HG03521 (cell line): ENCODE data around the gene SYNPO2.
"Not testable (repeated sequence)": the region's sequence is repeated elsewhere in the genome, so short reads cannot be mapped to it uniquely, and the experiment has no call there.

ENCODE experiments used
- ATAC-seq: cut with Tn5 transposase; IDR thresholded peaks from one replicate; pipeline ENCODE4 v1.9.1; 2021; ENCODE audit warnings: mild to moderate bottlenecking, moderate library complexity; ENCODE audit not compliant: unreplicated experiment

SYNPO2 gene

GRCh38 chr4:118995693-118996391 is 107.2 kb downstream of the SYNPO2 start:
- no peak for ATAC-seq

- ATAC-seq: no peak
These were observed 108.9 kb downstream of the SYNPO2 start for GRCh38 chr4:118997601-118998000.

GRCh38 chr4:118999919-119000318 is 111.3 kb downstream of the SYNPO2 start:
- no peak for ATAC-seq

- ATAC-seq: no peak
These were observed 111.7 kb downstream of the SYNPO2 start for GRCh38 chr4:119000400-119000799.

- ATAC-seq: no peak
These were observed 113.8 kb downstream of the SYNPO2 start for GRCh38 chr4:119002476-119002875.

GRCh38 chr4:119003001-119003400 is 114.3 kb downstream of the SYNPO2 start:
- ATAC-seq: not testable (repeated sequence)

GRCh38 chr4:119005928-119006460 is 117.3 kb downstream of the SYNPO2 start:
- ATAC-seq: no peak

GRCh38 chr4:119008761-119009160 is 120.1 kb downstream of the SYNPO2 start:
- no peak for ATAC-seq

GRCh38 chr4:119010221-119010620 is 121.6 kb downstream of the SYNPO2 start:
- not testable (repeated sequence) for ATAC-seq

- ATAC-seq: no peak
These were observed 122.4 kb downstream of the SYNPO2 start for GRCh38 chr4:119010909-119011606.

GRCh38 chr4:119011607-119011988 is 122.9 kb downstream of the SYNPO2 start:
- ATAC-seq: no peak

GRCh38 chr4:119014658-119015057 is 126.0 kb downstream of the SYNPO2 start:
- ATAC-seq: no peak

- no peak for ATAC-seq
These were observed 128.0 kb downstream of the SYNPO2 start for GRCh38 chr4:119016636-119017035.

- no peak for ATAC-seq
These were observed 129.0 kb downstream of the SYNPO2 start for GRCh38 chr4:119017636-119018035.

- no peak for ATAC-seq
These were observed 131.5 kb downstream of the SYNPO2 start for GRCh38 chr4:119020158-119020557.

GRCh38 chr4:119022520-119022919 is 133.9 kb downstream of the SYNPO2 start:
- not testable (repeated sequence) for ATAC-seq

GRCh38 chr4:119024102-119024501 is 135.4 kb downstream of the SYNPO2 start:
- no peak for ATAC-seq

- ATAC-seq: no peak
These were observed 136.8 kb downstream of the SYNPO2 start for GRCh38 chr4:119025420-119025819.

- no peak for ATAC-seq
These were observed 137.4 kb downstream of the SYNPO2 start for GRCh38 chr4:119025916-119026661.

GRCh38 chr4:119026662-119027444 is 138.2 kb downstream of the SYNPO2 start:
- ATAC-seq: no peak

GRCh38 chr4:119027811-119028210 is 139.2 kb downstream of the SYNPO2 start:
- ATAC-seq: no peak
